H9 (cell line): ENCODE results near the gene EPN3. TPM values are rescaled to one million over a fixed set of nuclear protein-coding genes. Genes with fewer than 3 reads are reported as not detected.

ENCODE experiments used
- DNase-seq: peaks from one replicate; pipeline ENCODE4 v3.0.0-alpha.2; 2017
- H2AFZ ChIP-seq: one replicate; pipeline ENCODE4 v1.6.1; 2013; ENCODE audit warnings: mild to moderate bottlenecking, low read length, control low read depth, moderate library complexity
- H2AK5ac ChIP-seq: 2 replicates; pipeline ENCODE4 v1.6.1; 2013; ENCODE audit warnings: low read length, control low read depth, mixed read lengths; ENCODE audit not compliant: insufficient read length
- H2BK120ac ChIP-seq: one replicate; pipeline ENCODE4 v1.6.1; 2013; ENCODE audit warnings: low read depth, mild to moderate bottlenecking, low read length, control low read depth, inconsistent platforms; ENCODE audit not compliant: poor library complexity, severe bottlenecking
- H2BK12ac ChIP-seq: 2 replicates; pipeline ENCODE4 v1.6.1; 2013; ENCODE audit warnings: low read length, control low read depth, mixed read lengths, low read depth; ENCODE audit not compliant: insufficient read length
- H2BK15ac ChIP-seq: 2 replicates; pipeline ENCODE4 v1.6.1; 2013; ENCODE audit warnings: low read depth, low read length, control low read depth
- H2BK20ac ChIP-seq: one replicate; pipeline ENCODE4 v1.6.1; 2013; ENCODE audit warnings: low read depth, mild to moderate bottlenecking, low read length, control low read depth, inconsistent platforms; ENCODE audit not compliant: poor library complexity, severe bottlenecking
- H2BK5ac ChIP-seq: 2 replicates; pipeline ENCODE4 v1.6.1; 2013; ENCODE audit warnings: low read length, control low read depth, mixed read lengths; ENCODE audit not compliant: insufficient read length
- H3K14ac ChIP-seq: 2 replicates; pipeline ENCODE4 v1.6.1; 2013; ENCODE audit warnings: low read length, control low read depth; ENCODE audit not compliant: insufficient read depth
- H3K18ac ChIP-seq: 2 replicates; pipeline ENCODE4 v1.6.1; 2013; ENCODE audit warnings: low read depth, mild to moderate bottlenecking, mixed read lengths, low read length, control low read depth; ENCODE audit not compliant: insufficient read length
- H3K23ac ChIP-seq: 2 replicates; pipeline ENCODE4 v1.6.1; 2013; ENCODE audit warnings: low read length, control low read depth, mixed read lengths, low read depth; ENCODE audit not compliant: insufficient read length
- H3K23me2 ChIP-seq: 2 replicates; pipeline ENCODE4 v1.6.1; 2013; ENCODE audit warnings: low read depth, mild to moderate bottlenecking, mixed read lengths, low read length, control low read depth; ENCODE audit not compliant: insufficient read length, poor library complexity, severe bottlenecking
- H3K27ac ChIP-seq: 2 replicates; pipeline ENCODE4 v1.5.1; 2013; ENCODE audit warnings: low read length, control low read depth, mixed read lengths, low read depth; ENCODE audit not compliant: insufficient read length
- H3K27me3 ChIP-seq: 2 replicates; pipeline ENCODE4 v1.6.1; 2013; ENCODE audit warnings: low read length, control low read depth, inconsistent platforms; ENCODE audit not compliant: insufficient read depth
- H3K4ac ChIP-seq: 2 replicates; pipeline ENCODE4 v1.6.1; 2013; ENCODE audit warnings: low read depth, mild to moderate bottlenecking, control low read depth, inconsistent platforms, low read length, moderate library complexity
- H3K4me1 ChIP-seq: 2 replicates; pipeline ENCODE4 v1.6.1; 2013; ENCODE audit warnings: low read length, control low read depth, inconsistent platforms; ENCODE audit not compliant: insufficient read depth
- H3K4me2 ChIP-seq: 2 replicates; pipeline ENCODE4 v1.6.1; 2013; ENCODE audit warnings: low read length, control low read depth, mixed read lengths; ENCODE audit not compliant: insufficient read length, insufficient read depth
- H3K56ac ChIP-seq: 2 replicates; pipeline ENCODE4 v1.6.1; 2013; ENCODE audit warnings: low read depth, mild to moderate bottlenecking, mixed read lengths, low read length, control low read depth; ENCODE audit not compliant: insufficient read length
- H3K79me1 ChIP-seq: 2 replicates; pipeline ENCODE4 v1.6.1; 2013; ENCODE audit warnings: low read depth, mild to moderate bottlenecking, moderate library complexity, low read length, control low read depth, inconsistent platforms; ENCODE audit not compliant: insufficient read depth, poor library complexity, severe bottlenecking
- H3K79me2 ChIP-seq: 2 replicates; pipeline ENCODE4 v1.6.1; 2013; ENCODE audit warnings: low read length, control low read depth, inconsistent platforms; ENCODE audit not compliant: insufficient read depth
- H3K9ac ChIP-seq: 2 replicates; pipeline ENCODE4 v1.6.1; 2013; ENCODE audit warnings: low read length, control low read depth, mixed read lengths; ENCODE audit not compliant: insufficient read length; ENCODE audit errors: extremely low read depth
- H3K9me3 ChIP-seq: one replicate; pipeline ENCODE4 v1.6.1; 2013; ENCODE audit warnings: low read depth, low read length, inconsistent platforms; ENCODE audit not compliant: control insufficient read depth
- H3T11ph ChIP-seq: one replicate; pipeline ENCODE4 v1.6.1; 2013; ENCODE audit warnings: mild to moderate bottlenecking, low read length, control low read depth, inconsistent platforms
- H4K20me1 ChIP-seq: one replicate; pipeline ENCODE4 v1.6.1; 2013; ENCODE audit not compliant: control insufficient read depth, insufficient read length, insufficient read depth
- H4K5ac ChIP-seq: 2 replicates; pipeline ENCODE4 v1.6.1; 2013; ENCODE audit warnings: low read depth, mild to moderate bottlenecking, mixed read lengths, low read length, control low read depth; ENCODE audit not compliant: insufficient read length
- H4K8ac ChIP-seq: replicated peaks from 2 replicates; pipeline ENCODE4 v1.6.1; 2013; ENCODE audit warnings: low read length, control low read depth, mixed read lengths, low read depth; ENCODE audit not compliant: insufficient read length
- H4K91ac ChIP-seq: 2 replicates; pipeline ENCODE4 v1.6.1; 2013; ENCODE audit warnings: low read depth, mild to moderate bottlenecking, moderate library complexity, mixed read lengths, low read length, control low read depth; ENCODE audit not compliant: insufficient read length
- H3K27ac Mint-ChIP-seq, 3 experiments: 2 replicates in 2 of 3; 3 replicates in 1 of 3; pipeline ENCODE4 v1.8.0; 2020 to 2021; ENCODE audit warnings: mixed read lengths in 3 of 3, mild to moderate bottlenecking in 1 of 3, moderate library complexity in 1 of 3
- H3K27me3 Mint-ChIP-seq: 2 replicates; pipeline ENCODE4 v1.8.0; 2021; ENCODE audit warnings: low read depth, mild to moderate bottlenecking, moderate library complexity, mixed read lengths
- H3K36me3 Mint-ChIP-seq, 3 experiments: 2 replicates in 2 of 3; 3 replicates in 1 of 3; pipeline ENCODE4 v1.8.0; 2020 to 2021; ENCODE audit warnings: low read depth in 3 of 3, mixed read lengths in 3 of 3; ENCODE audit not compliant: insufficient read depth in 1 of 3
- H3K4me1 Mint-ChIP-seq, 2 experiments: 2 replicates each; pipeline ENCODE4 v1.8.0; 2020; ENCODE audit warnings: mixed read lengths in 2 of 2
- H3K4me3 Mint-ChIP-seq, 2 experiments: 2 replicates in 1 of 2; 3 replicates in 1 of 2; pipeline ENCODE4 v1.8.0; 2020 to 2021; ENCODE audit warnings: mild to moderate bottlenecking in 2 of 2, mixed read lengths in 2 of 2, moderate library complexity in 1 of 2
- H3K9me3 Mint-ChIP-seq, 2 experiments: 2 replicates in 1 of 2; 3 replicates in 1 of 2; pipeline ENCODE4 v1.8.0; 2020; ENCODE audit warnings: mild to moderate bottlenecking in 2 of 2, mixed read lengths in 2 of 2, moderate library complexity in 1 of 2
- WGBS: extraction: QIAGEN DNeasy Blood & Tissue Kit; methylation state at CpG from one replicate; pipeline ENCODE4 v1.1.7; 2013; ENCODE audit warnings: missing lambda C conversion rate, low lambda C conversion rate, mixed read lengths; ENCODE audit not compliant: insufficient read length; ENCODE audit errors: extremely low coverage; 5-methylcytosine and 5-hydroxymethylcytosine counted together
- total RNA-seq: library from RNA; stranded (reverse); gene quantifications from 2 replicates; pipeline ENCODE4 v1.2.1, GENCODE V29; 2021
- TF ChIP-seq, protein P1 (sequence below): fragments of 200-600 bp; sonication (generic); conservative IDR thresholded peaks from 3 replicates; pipeline ENCODE4 v1.8.0; 2021; ENCODE audit warnings: antibody characterized with exemption, mild to moderate bottlenecking

The EPN3 gene
- total RNA-seq, 1 experiment from 2014 or later, result 1.9 TPM

DNA sequence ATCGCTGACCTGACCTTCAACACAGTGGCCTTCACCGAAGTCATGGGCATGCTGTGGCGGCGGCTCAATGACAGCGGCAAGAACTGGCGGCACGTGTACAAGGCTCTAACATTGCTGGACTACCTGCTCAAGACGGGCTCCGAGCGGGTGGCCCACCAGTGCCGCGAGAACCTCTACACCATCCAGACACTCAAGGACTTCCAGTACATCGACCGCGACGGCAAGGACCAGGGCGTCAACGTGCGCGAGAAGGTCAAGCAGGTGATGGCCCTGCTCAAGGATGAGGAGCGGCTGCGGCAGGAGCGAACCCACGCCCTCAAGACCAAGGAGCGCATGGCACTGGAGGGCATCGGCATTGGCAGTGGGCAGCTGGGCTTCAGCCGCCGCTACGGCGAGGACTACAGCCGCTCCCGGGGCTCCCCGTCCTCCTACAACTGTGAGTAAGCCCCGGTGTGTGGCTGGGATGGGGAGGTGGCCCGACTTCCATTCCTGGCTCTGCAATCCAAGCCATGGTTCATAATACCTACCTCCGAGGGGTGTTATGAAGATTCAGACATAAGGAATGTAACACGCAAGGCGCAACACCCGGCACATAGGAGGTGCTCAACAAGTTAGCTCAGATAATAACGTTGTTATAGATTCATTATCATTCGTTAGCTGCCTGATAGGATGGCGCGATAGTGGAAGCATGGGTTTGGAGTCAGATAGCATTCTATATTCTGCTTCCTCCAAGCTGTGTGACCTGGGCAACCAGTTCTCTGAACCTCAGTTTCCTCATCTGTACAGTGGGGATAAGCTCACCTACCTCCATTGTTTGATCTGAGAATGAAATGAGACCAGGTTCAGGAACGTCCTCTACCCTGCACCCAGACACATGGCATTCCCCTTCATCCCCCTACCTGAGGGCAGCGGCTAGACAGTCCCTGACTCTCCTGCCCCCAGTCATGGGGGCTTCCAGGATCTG is 4.4 kb downstream of the EPN3 start:
- no peaks in the 10 kb centered on the region; the same call in 1 of the 2 replicates for H3K27me3 ChIP-seq
- no peak for DNase-seq
- no peak overlapping the region for H3K23ac ChIP-seq
- H2AK5ac ChIP-seq, result no peak overlapping the region
- H2AFZ ChIP-seq, result no peak overlapping the region
- no peak overlapping the region for H3K27ac ChIP-seq
- H4K20me1 ChIP-seq, result no peaks in the 10 kb centered on the region
- no peak overlapping the region for H4K91ac ChIP-seq
- H3K9me3 Mint-ChIP-seq, result no peaks in the 10 kb centered on the region; a peak in 1 of 5 replicates
- no peaks in the 10 kb centered on the region for H3K79me2 ChIP-seq
- H3K4me3 Mint-ChIP-seq, result no peak overlapping the region
- peaks cover 38% of the 10 kb centered on the region for H3K27me3 Mint-ChIP-seq
- H2BK5ac ChIP-seq, result no peak overlapping the region
- no peak overlapping the region for H3K18ac ChIP-seq
- no peak overlapping the region for H2BK12ac ChIP-seq
- H3K9ac ChIP-seq, result no peak overlapping the region
- H4K5ac ChIP-seq, result no peak overlapping the region
- H2BK120ac ChIP-seq, result no peak overlapping the region
- no peak overlapping the region for H2BK20ac ChIP-seq
- H3K27ac Mint-ChIP-seq, result no peak overlapping the region
- peaks cover 0 to 5% (median 0%) of the 10 kb centered on the region in 3 experiments; a peak in 3 of 7 replicates for H3K36me3 Mint-ChIP-seq
- H3K56ac ChIP-seq, result no peak overlapping the region
- no peaks in the 10 kb centered on the region for H3K9me3 ChIP-seq
- H3K79me1 ChIP-seq, result no peaks in the 10 kb centered on the region
- no peak overlapping the region for H3T11ph ChIP-seq
- no peak overlapping the region for H2BK15ac ChIP-seq
- no CpG with 5 or more reads among the region's 45 CpGs for WGBS
- no peak overlapping the region for H3K14ac ChIP-seq
- H3K23me2 ChIP-seq, result peaks cover 21% of the 10 kb centered on the region
- peaks cover 3% of the 10 kb centered on the region; the same call in 1 of the 2 replicates for H3K4me1 ChIP-seq
- H3K4ac ChIP-seq, result no peak overlapping the region
- TF ChIP-seq, protein P1, sequence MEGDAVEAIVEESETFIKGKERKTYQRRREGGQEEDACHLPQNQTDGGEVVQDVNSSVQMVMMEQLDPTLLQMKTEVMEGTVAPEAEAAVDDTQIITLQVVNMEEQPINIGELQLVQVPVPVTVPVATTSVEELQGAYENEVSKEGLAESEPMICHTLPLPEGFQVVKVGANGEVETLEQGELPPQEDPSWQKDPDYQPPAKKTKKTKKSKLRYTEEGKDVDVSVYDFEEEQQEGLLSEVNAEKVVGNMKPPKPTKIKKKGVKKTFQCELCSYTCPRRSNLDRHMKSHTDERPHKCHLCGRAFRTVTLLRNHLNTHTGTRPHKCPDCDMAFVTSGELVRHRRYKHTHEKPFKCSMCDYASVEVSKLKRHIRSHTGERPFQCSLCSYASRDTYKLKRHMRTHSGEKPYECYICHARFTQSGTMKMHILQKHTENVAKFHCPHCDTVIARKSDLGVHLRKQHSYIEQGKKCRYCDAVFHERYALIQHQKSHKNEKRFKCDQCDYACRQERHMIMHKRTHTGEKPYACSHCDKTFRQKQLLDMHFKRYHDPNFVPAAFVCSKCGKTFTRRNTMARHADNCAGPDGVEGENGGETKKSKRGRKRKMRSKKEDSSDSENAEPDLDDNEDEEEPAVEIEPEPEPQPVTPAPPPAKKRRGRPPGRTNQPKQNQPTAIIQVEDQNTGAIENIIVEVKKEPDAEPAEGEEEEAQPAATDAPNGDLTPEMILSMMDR, result no peak
- no peak overlapping the region for H3K4me2 ChIP-seq
- H3K4me1 Mint-ChIP-seq, result peaks cover 34 to 47% of the 10 kb centered on the region in 2 experiments
- no peak overlapping the region for H4K8ac ChIP-seq
